Fibroblast of lung (primary cell): ENCODE measurements around the gene CORO2B. TPM values are rescaled to one million over a fixed set of nuclear protein-coding genes. Genes with fewer than 3 reads are reported as not detected.

Experiments
- DNase-seq, 2 donors: peaks; one replicate each; pipeline versions ENCODE4 v3.0.0 to v3.0.0-alpha.2; 2010; ENCODE audit warnings: low read depth in 2 of 2
- H2AFZ ChIP-seq: 2 replicates; pipeline ENCODE4 v1.5.1; 2012; ENCODE audit warnings: low read length, control low read depth, inconsistent platforms
- H3K27ac ChIP-seq: 2 replicates; pipeline ENCODE4 v1.5.1; 2011; ENCODE audit warnings: low read length, control low read depth; ENCODE audit not compliant: insufficient read depth
- H3K27me3 ChIP-seq: 2 replicates; pipeline ENCODE4 v1.5.1; 2011; ENCODE audit warnings: mild to moderate bottlenecking, low read length; ENCODE audit not compliant: control insufficient read depth, insufficient read depth
- H3K36me3 ChIP-seq: 2 replicates; pipeline ENCODE4 v1.5.1; 2011; ENCODE audit warnings: low read length; ENCODE audit not compliant: control insufficient read depth, insufficient read depth
- H3K4me1 ChIP-seq: 2 replicates; pipeline ENCODE4 v1.5.1; 2011; ENCODE audit warnings: low read length; ENCODE audit not compliant: control insufficient read depth, insufficient read depth; ENCODE audit errors: extremely low read depth
- H3K4me2 ChIP-seq: 2 replicates; pipeline ENCODE4 v1.5.1; 2011; ENCODE audit warnings: low read length, control low read depth; ENCODE audit not compliant: insufficient read depth; ENCODE audit errors: extremely low read depth
- H3K4me3 ChIP-seq, 4 experiments: fragments of 200-600 bp in 1 of 4; sonication (generic) in 1 of 4; replicated peaks in 1 of 4; 2 replicates each; pipeline ENCODE4 v1.5.1; 2011 to 2016; ENCODE audit warnings: low read length in 4 of 4, low read depth in 3 of 4, mild to moderate bottlenecking in 3 of 4, control low read depth in 2 of 4, inconsistent platforms in 1 of 4, mixed read lengths in 1 of 4; ENCODE audit not compliant: insufficient read depth in 1 of 4; ENCODE audit errors: control extremely low read depth in 1 of 4
- H3K79me2 ChIP-seq: 2 replicates; pipeline ENCODE4 v1.5.1; 2012; ENCODE audit warnings: mild to moderate bottlenecking, low read length, inconsistent platforms; ENCODE audit not compliant: control insufficient read depth, insufficient read depth
- H3K9ac ChIP-seq: 2 replicates; pipeline ENCODE4 v1.5.1; 2011; ENCODE audit warnings: mild to moderate bottlenecking, low read length, control low read depth; ENCODE audit not compliant: insufficient read depth
- H3K9me3 ChIP-seq: 2 replicates; pipeline ENCODE4 v1.5.1; 2012; ENCODE audit warnings: low read depth, low read length; ENCODE audit not compliant: control insufficient read depth, insufficient read depth
- H4K20me1 ChIP-seq: 2 replicates; pipeline ENCODE4 v1.5.1; 2011; ENCODE audit warnings: low read length; ENCODE audit not compliant: control insufficient read depth, insufficient read depth; ENCODE audit errors: extremely low read depth
- CTCF ChIP-seq, 2 donors: IDR thresholded peaks in 1 of 2; conservative IDR thresholded peaks in 1 of 2; 1 replicate in 1 of 2; 2 replicates in 1 of 2; pipeline ENCODE4 v1.5.1; 2011 to 2012; ENCODE audit warnings: low read length in 2 of 2, control low read depth in 1 of 2, inconsistent platforms in 1 of 2, low read depth in 1 of 2, mild to moderate bottlenecking in 1 of 2
- EZH2 ChIP-seq: IDR thresholded peaks from 2 replicates; pipeline ENCODE4 v1.5.1; 2012; ENCODE audit warnings: low read length, control low read depth, mild to moderate bottlenecking; ENCODE audit errors: missing control alignments
- polyA plus RNA-seq, 2 donors: library from polyadenylated mRNA; depleted of rRNA in 1 of 2; stranded (reverse) in 1 of 2; unstranded in 1 of 2; fragments of >200 nt; gene quantifications; 2 replicates each; pipeline ENCODE4 v1.2.1, GENCODE V29; 2011 to 2012; ENCODE audit warnings: missing spikeins in 1 of 2
- total RNA-seq: library from RNA; depleted of rRNA; stranded (reverse); fragments of >200 nt; gene quantifications from 2 replicates; pipeline ENCODE4 v1.2.1, GENCODE V29; 2014

CORO2B gene
- total and polyA plus RNA-seq, 2 donors (not counting 1 experiment from before 2014, with no cell fraction given): 17.5 to 25.3 TPM

GRCh38 chr15:68775236-68775577, 196.4 kb downstream of the CORO2B start:
- Histone ChIP-seq H3K27me3 (no peaks in the 10 kb centered on the region), H3K79me2 (no peaks in the 10 kb centered on the region), H3K9ac (no peak overlapping the region), H3K4me3 (no peak overlapping the region), H3K4me2 (no peak overlapping the region), H2AFZ (no peak overlapping the region), H4K20me1 (no peaks in the 10 kb centered on the region), H3K9me3 (no peaks in the 10 kb centered on the region), H3K27ac (no peak overlapping the region), H3K4me1 (peaks cover 3% of the 10 kb centered on the region), H3K36me3 (no peaks in the 10 kb centered on the region)
- no peak for TF ChIP-seq CTCF (conservative IDR thresholded peaks at IDR 0.05 in 1 of 2, IDR thresholded peaks at IDR 0.05 in 1 of 2; ENCODE audit: low read depth in 1 of 2, low read length in 2 of 2)
- TF ChIP-seq EZH2: no peak
- DNase-seq: no peak

- Histone ChIP-seq H3K4me1 (peaks cover 3% of the 10 kb centered on the region), H3K4me2 (no peak overlapping the region), H4K20me1 (no peaks in the 10 kb centered on the region), H2AFZ (no peak overlapping the region), H3K27me3 (no peaks in the 10 kb centered on the region), H3K27ac (no peak overlapping the region), H3K79me2 (no peaks in the 10 kb centered on the region), H3K36me3 (no peaks in the 10 kb centered on the region), H3K9ac (no peak overlapping the region), H3K4me3 (no peak overlapping the region), H3K9me3 (no peaks in the 10 kb centered on the region)
- DNase-seq: peak; percentile 44 to 72
- TF ChIP-seq EZH2: no peak
These were observed 197.1 kb downstream of the CORO2B start for GRCh38 chr15:68775671-68776476.

GRCh38 chr15:68776477-68777270, 197.9 kb downstream of the CORO2B start:
- Histone ChIP-seq H3K4me2 (no peak overlapping the region), H3K4me1 (peaks cover 3% of the 10 kb centered on the region), H3K4me3 (no peak overlapping the region), H2AFZ (no peak overlapping the region), H4K20me1 (no peaks in the 10 kb centered on the region), H3K27me3 (no peaks in the 10 kb centered on the region), H3K36me3 (no peaks in the 10 kb centered on the region), H3K9ac (no peak overlapping the region), H3K79me2 (no peaks in the 10 kb centered on the region), H3K9me3 (no peaks in the 10 kb centered on the region), H3K27ac (no peak overlapping the region)
- no peak for DNase-seq
- TF ChIP-seq CTCF (conservative IDR thresholded peaks at IDR 0.05 in 1 of 2, IDR thresholded peaks at IDR 0.05 in 1 of 2; ENCODE audit: low read depth in 1 of 2, low read length in 2 of 2): no peak
- no peak for TF ChIP-seq EZH2

Other genes with a start within 250 kb of the CORO2B start
- gene ITGA11, start 146.8 kb upstream of the CORO2B start, total RNA-seq: 29.6 and 43.7 TPM in 2 replicates
- gene ITGA11, start 146.8 kb upstream of the CORO2B start, polyA plus RNA-seq: 2.6 and 21.5 TPM in 2 replicates
- gene ANP32A, start 241.9 kb downstream of the CORO2B start, total RNA-seq: 46.2 and 47.7 TPM in 2 replicates
- gene ANP32A, start 241.9 kb downstream of the CORO2B start, polyA plus RNA-seq: 53.1 and 54.7 TPM in 2 replicates